NCI-H1048 (cell line): ENCODE results near the gene RPS6KA2.

Experiments used
- DNase-seq: peaks from one replicate; lab custom pipeline; 2025; lab: John Stamatoyannopoulos, UW

RPS6KA2 gene

GRCh38 chr6:166465671-166466087 lies 161.4 kb downstream of the RPS6KA2 start:
- no peak for DNase-seq

DNA sequence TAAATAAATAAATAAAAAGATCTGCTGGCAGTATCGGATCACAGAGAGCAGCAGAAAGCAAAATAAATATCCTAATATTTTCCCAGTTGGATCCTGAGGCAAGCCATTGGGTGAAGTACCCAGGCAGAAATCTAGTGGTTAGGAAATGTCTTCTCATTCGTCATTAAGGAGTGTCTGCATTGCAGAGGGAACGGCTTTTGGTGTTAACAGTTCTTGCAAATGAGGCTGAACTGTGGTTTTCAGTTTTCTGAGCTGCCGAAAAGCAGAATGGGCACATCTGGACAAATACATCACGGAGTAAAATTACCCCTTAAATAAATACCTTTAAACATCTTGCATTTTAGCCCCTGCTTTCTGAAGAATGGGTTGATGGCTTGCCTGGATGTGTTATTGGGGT lies 162.1 kb downstream of the RPS6KA2 start:
- no peak for DNase-seq

- no peak for DNase-seq
These were observed 162.7 kb downstream of the RPS6KA2 start for GRCh38 chr6:166464068-166465002.

DNA sequence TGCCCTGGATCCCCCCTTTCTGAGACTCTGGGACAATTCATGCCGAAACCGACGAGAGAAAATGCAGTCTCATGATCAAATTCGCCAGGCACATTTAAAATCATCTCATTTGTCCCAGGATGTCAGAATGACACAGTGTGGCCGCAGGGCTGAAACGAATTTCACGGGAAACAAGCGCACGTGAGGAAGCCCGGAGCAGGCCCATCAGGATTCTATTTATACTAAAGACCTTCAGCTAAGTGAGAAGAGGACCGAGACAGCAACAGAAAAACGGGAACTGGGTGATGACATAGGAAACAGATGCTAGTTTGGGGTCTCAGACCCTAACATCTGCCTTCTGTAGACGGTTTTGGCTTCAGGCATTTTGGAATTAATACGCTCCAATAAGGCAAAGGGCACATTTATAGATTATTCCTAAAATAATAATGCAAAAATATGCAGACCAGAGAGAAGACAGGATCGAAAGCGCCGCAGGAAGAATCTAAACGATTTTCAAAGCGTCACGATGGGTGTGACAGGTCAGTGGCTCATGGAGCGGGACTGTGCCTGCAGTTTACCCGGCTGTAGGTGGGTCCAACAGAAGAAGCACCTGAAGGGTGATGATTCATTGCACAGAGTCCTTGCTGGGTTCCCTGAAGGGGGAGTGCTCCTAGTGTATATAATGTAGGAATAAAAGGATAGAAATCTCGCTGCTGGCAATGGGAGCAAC lies 163.5 kb downstream of the RPS6KA2 start:
- DNase-seq = no peak

DNA sequence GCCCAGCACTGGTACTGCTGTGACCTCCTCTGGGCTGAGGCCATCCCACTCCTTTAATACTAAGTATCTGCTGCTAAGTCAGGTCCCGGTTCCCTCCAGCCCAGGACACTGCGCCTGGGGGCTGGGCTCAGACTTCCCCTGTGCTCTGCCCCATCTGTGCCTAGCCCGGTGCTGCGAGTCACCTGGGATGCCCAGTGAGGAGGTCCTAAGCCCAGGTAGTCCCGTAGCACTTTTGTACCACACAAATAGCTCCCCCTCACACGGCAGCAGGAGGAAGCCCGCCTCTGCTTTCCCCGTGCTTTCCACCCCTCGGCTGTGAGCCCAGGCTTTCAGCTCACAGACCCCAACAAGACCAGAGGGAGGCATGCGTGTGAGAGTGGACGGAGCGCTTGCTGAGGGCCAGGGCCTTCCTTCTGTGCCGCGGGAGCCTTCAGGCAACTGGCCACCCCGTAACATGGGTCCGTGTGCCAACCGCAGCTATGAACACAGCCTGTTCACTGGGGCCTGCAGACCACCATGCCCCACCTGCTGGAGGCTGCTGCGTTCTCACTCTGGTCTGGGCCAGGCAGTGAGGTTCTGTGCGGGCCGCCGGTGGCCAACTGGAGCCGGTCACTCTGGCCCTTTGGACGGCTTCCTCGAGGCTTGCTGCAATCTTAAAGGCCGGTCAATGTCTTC lies 164.5 kb downstream of the RPS6KA2 start:
- DNase-seq = no peak

DNA sequence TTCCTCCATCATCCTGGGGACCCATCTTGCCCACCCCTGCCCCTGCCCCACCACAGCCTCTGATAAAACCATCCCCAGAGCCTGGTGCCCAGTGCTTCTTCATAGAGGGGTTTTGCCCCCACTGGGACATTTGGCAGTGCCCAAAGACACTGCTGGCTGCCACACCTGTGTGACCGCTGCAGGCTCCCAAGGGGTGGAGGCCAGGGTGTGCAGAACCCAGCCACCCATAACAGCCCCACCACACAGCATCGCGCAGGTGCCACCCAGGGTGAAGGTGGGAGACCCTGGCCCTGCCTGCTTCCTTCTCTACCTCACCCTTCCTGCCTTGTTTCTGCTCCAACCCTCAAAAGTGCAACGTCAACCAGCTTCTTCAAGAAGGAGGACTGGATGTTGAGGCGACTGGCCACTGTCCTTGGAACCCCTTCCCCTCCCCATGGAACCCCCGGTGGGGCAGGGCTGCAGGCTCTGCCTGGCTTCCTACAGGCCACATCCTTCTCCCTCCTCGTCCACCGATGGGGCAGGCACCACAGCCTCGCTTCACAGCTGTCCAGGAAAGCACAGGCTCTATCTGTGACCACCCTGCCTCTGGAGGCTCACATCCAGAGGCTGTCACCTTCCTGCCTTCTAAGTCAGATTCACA lies 165.1 kb downstream of the RPS6KA2 start:
- DNase-seq = no peak

GRCh38 chr6:166460473-166461437 lies 166.3 kb downstream of the RPS6KA2 start:
- DNase-seq = no peak

DNA sequence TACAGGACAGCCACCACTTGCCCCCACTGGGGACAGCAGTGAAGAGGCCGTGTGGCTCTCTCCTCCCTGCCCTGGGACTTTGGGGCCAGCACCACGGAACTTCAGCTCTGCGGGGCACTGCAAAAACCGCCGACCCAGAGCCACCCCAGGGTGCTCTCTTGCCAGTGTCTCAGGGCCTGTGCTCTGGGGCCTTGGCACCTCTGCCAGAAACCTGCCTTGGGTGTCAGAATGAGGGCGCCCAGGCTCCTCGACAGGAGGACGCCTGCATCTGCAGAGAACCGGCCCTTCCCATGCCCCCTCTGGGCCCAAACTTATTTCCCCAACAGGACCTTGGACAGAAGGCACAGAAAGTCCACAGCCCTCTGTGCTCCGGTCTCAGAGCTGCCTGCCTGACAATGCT lies 167.1 kb downstream of the RPS6KA2 start:
- DNase-seq = no peak

DNA sequence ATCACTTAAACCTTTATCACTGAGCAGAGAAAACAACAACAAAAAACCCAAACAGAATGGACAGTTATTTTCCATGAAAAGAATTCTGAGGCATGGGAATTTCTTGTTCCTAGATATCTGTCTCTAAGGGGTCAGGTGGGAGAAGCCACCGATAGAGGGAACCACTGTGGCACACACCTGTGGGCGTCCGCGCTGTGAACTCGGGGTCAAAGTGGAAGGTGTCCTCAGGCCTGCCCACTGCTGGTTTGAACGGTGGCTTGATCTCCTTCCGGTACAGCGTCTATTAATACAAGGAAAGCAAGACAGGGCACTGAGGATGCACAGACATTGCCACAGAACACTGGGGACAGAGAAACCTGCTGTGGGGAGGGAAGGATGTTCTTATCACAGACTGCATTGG lies 167.8 kb downstream of the RPS6KA2 start:
- no peak for DNase-seq

DNA sequence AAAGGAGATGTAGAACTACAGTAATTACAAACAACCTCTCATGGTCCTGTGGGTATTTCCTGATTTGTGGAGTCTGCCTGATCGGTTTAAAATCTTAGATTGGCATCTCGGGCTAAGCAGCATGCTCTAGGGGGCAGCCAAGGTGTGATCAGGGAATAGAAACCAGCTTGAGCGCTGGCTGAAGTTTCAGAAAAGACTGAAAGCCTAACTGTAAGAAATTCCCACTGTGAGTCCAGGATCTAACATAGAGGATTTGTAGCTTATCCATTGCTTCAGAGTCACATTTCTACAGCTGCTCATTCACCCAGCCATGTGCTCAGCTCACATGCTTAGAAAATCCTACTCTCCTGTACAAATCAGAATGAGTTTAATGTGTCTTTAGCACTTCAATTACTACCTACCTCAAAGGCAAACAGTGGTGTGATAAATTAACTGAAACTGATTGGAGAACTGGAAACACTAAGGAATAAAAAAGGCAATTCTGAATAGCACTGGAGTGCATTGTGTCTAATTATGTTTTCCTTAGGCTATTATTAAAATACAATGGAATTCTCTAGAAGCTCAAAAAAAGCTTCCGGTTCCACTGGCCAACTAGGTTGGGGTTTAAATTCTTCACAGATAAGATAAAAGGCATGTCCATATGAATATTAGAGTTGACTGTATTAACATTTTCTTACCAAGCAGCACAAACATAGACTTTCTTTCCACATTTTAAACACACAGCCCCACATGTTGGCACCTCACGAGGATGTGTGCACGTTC lies 170.5 kb downstream of the RPS6KA2 start:
- no peak for DNase-seq

- no peak for DNase-seq
These were observed 172.1 kb downstream of the RPS6KA2 start for GRCh38 chr6:166454692-166455515.

GRCh38 chr6:166453651-166454050 lies 173.4 kb downstream of the RPS6KA2 start:
- no peak for DNase-seq

DNA sequence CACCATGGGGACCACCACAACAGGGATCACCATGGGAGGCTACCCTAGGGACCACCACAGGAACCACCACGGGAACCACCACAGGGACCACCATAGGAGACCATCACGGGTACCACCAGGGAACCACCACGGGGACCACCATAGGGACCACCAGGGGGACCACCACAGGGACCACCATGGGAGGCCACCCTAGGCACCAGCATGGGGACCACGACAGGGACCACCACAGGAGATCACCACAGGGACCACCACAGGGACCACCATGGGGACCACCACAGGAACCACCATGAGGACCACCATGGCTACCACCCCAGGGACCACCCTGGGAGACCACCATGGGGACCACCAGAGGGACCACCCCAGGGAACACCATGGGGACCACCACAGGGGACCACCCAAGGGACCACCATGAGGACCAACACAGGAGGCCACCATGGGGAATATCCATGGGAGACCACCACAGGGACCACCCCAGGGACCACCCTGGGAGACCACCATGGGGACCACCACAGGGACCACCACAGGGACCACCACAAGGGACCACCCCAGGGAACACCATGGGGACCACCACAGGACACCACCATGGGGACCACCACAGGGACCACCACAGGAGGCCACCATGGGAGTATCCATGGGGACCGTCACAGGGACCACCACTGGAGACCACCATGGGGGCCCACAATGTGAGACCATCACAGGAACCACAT lies 176.7 kb downstream of the RPS6KA2 start:
- DNase-seq = no peak

DNA sequence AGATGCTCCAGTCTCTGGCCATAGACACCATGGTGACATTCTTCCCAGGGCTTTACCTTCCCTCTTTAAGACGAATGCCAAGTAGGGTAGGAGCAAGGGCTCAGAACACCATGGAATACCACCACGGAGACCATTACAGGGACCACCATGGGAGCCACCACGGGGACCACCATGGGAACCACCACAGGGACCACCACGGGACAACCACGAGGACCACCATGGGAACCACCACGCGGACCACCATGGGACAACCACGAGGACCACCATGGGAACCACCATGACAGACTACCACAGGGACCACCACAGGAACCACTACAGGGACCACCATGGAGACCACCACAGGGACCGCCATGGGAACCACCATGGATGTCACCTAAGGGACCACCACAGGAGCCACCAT lies 177.4 kb downstream of the RPS6KA2 start:
- DNase-seq = no peak

GRCh38 chr6:166449036-166449435 lies 178.0 kb downstream of the RPS6KA2 start:
- DNase-seq = no peak

DNA sequence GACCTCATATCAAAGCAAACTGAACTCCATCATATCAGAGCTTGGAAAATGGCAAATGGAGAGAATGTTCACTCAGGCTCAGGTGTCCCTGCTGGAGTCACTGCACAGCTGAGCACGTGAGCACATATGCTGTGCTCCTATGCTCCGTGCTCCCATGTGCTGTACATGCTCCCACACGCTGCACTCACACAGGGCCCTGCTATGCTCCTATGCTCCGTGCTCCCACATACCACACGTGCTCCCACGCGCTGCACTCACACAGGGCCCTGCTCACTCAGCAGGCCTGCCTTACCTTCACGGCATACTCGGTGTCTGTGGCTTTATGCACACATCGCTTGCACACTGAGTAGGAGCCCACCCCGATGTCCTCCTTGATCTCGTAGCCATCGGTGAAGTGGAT lies 178.6 kb downstream of the RPS6KA2 start:
- no peak for DNase-seq

- DNase-seq = no peak
These were observed 180.4 kb downstream of the RPS6KA2 start for GRCh38 chr6:166446567-166447065.

DNA sequence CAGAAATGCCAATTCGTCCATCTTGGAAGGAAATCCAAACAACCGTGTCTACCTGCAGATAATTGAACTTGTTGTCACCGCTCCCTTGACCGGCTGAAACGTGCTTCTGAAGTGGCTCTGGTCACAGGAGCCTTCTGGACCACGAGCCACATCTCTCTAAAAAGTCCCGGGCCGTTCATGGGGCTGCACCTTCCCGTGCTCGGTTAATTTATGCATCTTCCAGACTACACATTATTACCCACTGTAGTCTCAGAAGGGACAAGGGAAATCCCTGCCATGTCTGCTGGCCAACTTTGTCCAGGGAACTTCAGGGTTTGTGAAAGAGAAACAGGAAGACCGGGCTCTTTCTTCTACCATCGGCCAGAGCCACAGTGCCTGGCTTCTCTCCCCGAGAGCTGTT lies 180.9 kb downstream of the RPS6KA2 start:
- no peak for DNase-seq

- no peak for DNase-seq
These were observed 182.6 kb downstream of the RPS6KA2 start for GRCh38 chr6:166444446-166444845.
